Body of pancreas (tissue), 4 donors: ENCODE results near the gene HLA-DQB1. TPM values are rescaled to one million over a fixed set of nuclear protein-coding genes. Genes with fewer than 3 reads are reported as not detected.

Source experiments
- ATAC-seq: fragments of 150-250 bp; one replicate; pipeline ENCODE4 v1.9.1; 2016
- DNase-seq, 4 donors: peaks; one replicate each; pipeline ENCODE4 v3.0.0-alpha.2; 2019
- H3K27ac ChIP-seq, 4 donors: fragments of 200-600 bp; sonication (generic); 1 replicate in 3 of 4; 2 replicates in 1 of 4; pipeline versions ENCODE4 v1.5.1 to v1.6.1; 2016 to 2019; ENCODE audit warnings: mild to moderate bottlenecking in 1 of 4, mixed read lengths in 1 of 4, moderate library complexity in 1 of 4
- H3K27me3 ChIP-seq, 2 donors: fragments of 200-600 bp; sonication (generic); one replicate each; pipeline ENCODE4 v1.6.0; 2016; ENCODE audit warnings: mild to moderate bottlenecking in 1 of 2
- H3K36me3 ChIP-seq, 2 donors: fragments of 200-600 bp; sonication (generic); replicated peaks in 1 of 2; 2 replicates each; pipeline ENCODE4 v1.5.1; 2016; ENCODE audit warnings: low read depth in 2 of 2; ENCODE audit not compliant: insufficient read depth in 1 of 2
- H3K4me1 ChIP-seq: fragments of 200-600 bp; sonication (generic); one replicate; pipeline ENCODE4 v1.6.0; 2016
- H3K4me3 ChIP-seq, 2 donors: fragments of 200-600 bp; sonication (generic); 1 replicate in 1 of 2; 2 replicates in 1 of 2; pipeline ENCODE4 v1.5.1; 2016 to 2019
- H3K9me3 ChIP-seq, 3 donors: fragments of 200-600 bp; sonication (generic); 1 replicate in 2 of 3; 2 replicates in 1 of 3; pipeline ENCODE4 v1.5.1; 2016
- CTCF ChIP-seq, 7 experiments: fragments of 450-650 bp in 4 of 7; fragments of 200-600 bp in 3 of 7; sonication (generic) in 3 of 7; IDR thresholded peaks; one replicate each; pipeline ENCODE4 v1.5.1; 2016 to 2019; ENCODE audit warnings: antibody characterized with exemption in 7 of 7
- POLR2A ChIP-seq, 3 donors: fragments of 450-650 bp; IDR thresholded peaks; one replicate each; pipeline ENCODE4 v1.6.1; 2016; ENCODE audit warnings: antibody characterized with exemption in 3 of 3, mild to moderate bottlenecking in 2 of 3
- WGBS, 2 donors: methylation state at CpG; one replicate each; pipeline ENCODE4 v1.1.5; 2017; 5-methylcytosine and 5-hydroxymethylcytosine counted together
- intact Hi-C: fragments of 100-400 bp; cut with DNase I; formaldehyde crosslinking; loops from one replicate; pipeline ENCODE4 v1.15.1; 2023
- total RNA-seq, 2 donors: library from RNA; depleted of rRNA; stranded (reverse); fragments of >200 nt; gene quantifications; one replicate each; pipeline ENCODE4 v1.1.0, GENCODE V29; 2016

The HLA-DQB1 gene
- total RNA-seq, 2 donors from 2014 or later, result 0.78 to 1.6 TPM

DNA sequence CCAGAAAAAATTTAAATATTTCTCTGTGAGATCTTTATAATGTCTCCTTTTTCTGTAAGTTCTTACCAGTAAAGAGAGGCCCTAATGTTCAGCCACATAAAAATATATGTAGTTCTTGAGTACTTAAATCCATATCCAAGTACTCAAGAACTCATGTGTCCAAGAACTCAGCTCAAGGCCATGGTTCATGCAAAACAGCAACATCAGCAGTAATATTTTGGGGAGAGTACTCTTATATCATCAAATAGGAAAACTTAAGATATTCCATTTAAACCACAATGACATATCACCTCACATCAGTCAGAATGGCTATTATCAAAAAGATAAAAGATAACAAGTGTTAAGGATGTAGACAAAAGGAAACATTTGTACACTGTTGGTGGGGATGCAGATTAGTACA, 3.4 kb upstream of the HLA-DQB1 start:
- ATAC-seq (no peak), DNase-seq (no peak)
- no peaks in the 10 kb centered on the region for H3K27me3 ChIP-seq
- H3K4me3 ChIP-seq, result no peak overlapping the region
- H3K36me3 ChIP-seq, result no peaks in the 10 kb centered on the region
- no peak overlapping the region for H3K27ac ChIP-seq
- peaks cover 0 to 6% (median 0%) of the 10 kb centered on the region in 3 donors for H3K9me3 ChIP-seq
- TF ChIP-seq POLR2A (IDR thresholded peaks at IDR 0.05) (no peak), CTCF (IDR thresholded peaks at IDR 0.05) (no peak)
- intact Hi-C loops, result no loop called here
- H3K4me1 ChIP-seq, result no peaks in the 10 kb centered on the region

- DNase-seq, result no peak
- Histone ChIP-seq H3K4me1 (no peaks in the 10 kb centered on the region), H3K9me3 (peaks cover 0 to 6% (median 0%) of the 10 kb centered on the region in 3 donors), H3K27me3 (no peaks in the 10 kb centered on the region), H3K27ac (no peak overlapping the region), H3K4me3 (no peak overlapping the region), H3K36me3 (no peaks in the 10 kb centered on the region)
- TF ChIP-seq CTCF (IDR thresholded peaks at IDR 0.05) (no peak), POLR2A (IDR thresholded peaks at IDR 0.05) (no peak)
- 53 to 60% methylated on average over 4 of the region's 4 CpGs for WGBS, 2 donors
- ATAC-seq, result no peak
- intact Hi-C loops, result no loop called here
These were observed 2.8 kb upstream of the HLA-DQB1 start for GRCh38 chr6:32669240-32669639.

DNA sequence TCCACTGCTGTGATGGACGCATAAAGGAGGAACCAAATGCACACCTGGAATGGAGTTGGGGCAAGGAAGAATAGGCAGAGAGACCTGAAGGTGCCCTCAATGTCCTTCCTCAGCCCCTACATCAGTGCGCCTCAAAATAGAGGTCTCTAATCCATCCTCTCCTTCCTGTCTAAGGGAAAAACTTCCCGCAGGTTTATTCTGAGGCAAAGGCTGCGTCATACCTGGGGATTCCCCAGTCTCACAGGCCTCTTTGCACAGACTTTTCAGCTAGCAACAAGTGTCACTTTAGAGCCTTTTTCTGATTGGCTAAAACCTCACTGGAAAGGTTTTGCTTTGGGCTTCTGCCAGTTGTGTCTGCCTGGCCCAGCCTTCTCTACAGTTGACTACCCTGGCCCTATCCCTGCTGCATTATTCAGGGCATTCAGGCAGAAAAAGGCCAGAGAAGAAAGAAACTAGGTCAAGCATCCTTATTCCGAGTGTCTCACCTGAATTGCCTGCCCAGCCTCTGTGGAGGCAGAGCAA, 1.8 kb upstream of the HLA-DQB1 start:
- TF ChIP-seq POLR2A (IDR thresholded peaks at IDR 0.05) (peak in 1 of 3 donors; percentile 10), CTCF (IDR thresholded peaks at IDR 0.05) (no peak)
- H3K36me3 ChIP-seq, result no peaks in the 10 kb centered on the region
- no peaks in the 10 kb centered on the region for H3K4me1 ChIP-seq
- H3K27ac ChIP-seq, result peak overlapping the region in 1 of 4 donors; percentile 25
- no peak overlapping the region for H3K4me3 ChIP-seq
- WGBS, 2 donors, result 21 to 29% methylated on average over 5 of the region's 5 CpGs
- peak; percentile 35 for ATAC-seq
- DNase-seq, result peak in 3 of 4 donors; percentile 26 to 76 (median 58)
- intact Hi-C loops, result no loop called here
- peaks cover 0 to 6% (median 0%) of the 10 kb centered on the region in 3 donors for H3K9me3 ChIP-seq
- no peaks in the 10 kb centered on the region for H3K27me3 ChIP-seq

GRCh38 chr6:32665661-32666060, 796 bp downstream of the HLA-DQB1 start:
- H3K4me3 ChIP-seq, result no peak overlapping the region
- 10 to 13% methylated on average over 3 of the region's 3 CpGs for WGBS, 2 donors
- H3K9me3 ChIP-seq, result no peaks in the 10 kb centered on the region
- TF ChIP-seq POLR2A (IDR thresholded peaks at IDR 0.05) (no peak), CTCF (IDR thresholded peaks at IDR 0.05) (no peak)
- ATAC-seq, result no peak
- H3K36me3 ChIP-seq, result no peaks in the 10 kb centered on the region
- H3K4me1 ChIP-seq, result no peaks in the 10 kb centered on the region
- H3K27ac ChIP-seq, result no peak overlapping the region
- intact Hi-C loops, result no loop called here
- DNase-seq, result no peak
- no peaks in the 10 kb centered on the region for H3K27me3 ChIP-seq

GRCh38 chr6:32664827-32665362, 1.6 kb downstream of the HLA-DQB1 start:
- 1 to 5% methylated on average over 4 to 41 of the region's 47 CpGs for WGBS, 2 donors
- TF ChIP-seq POLR2A (IDR thresholded peaks at IDR 0.05), result no peak
- TF ChIP-seq CTCF (IDR thresholded peaks at IDR 0.05), result no peak
- intact Hi-C loops, result no loop called here

More at GRCh38 chr6:32664827-32665362, 1.6 kb downstream of the HLA-DQB1 start:
- no peaks in the 10 kb centered on the region for H3K9me3 ChIP-seq
- no peak overlapping the region for H3K4me3 ChIP-seq
- H3K27ac ChIP-seq, result no peak overlapping the region
- no peaks in the 10 kb centered on the region for H3K27me3 ChIP-seq
- H3K4me1 ChIP-seq, result no peaks in the 10 kb centered on the region
- H3K36me3 ChIP-seq, result no peaks in the 10 kb centered on the region
- DNase-seq (peak in 2 of 4 donors; percentile 9 to 27), ATAC-seq (no peak)
